A549 (cell line): ENCODE measurements around the gene IRX5.
A peak's percentile ranks its signal among the peaks of the same experiment; 100 is the strongest.

Source experiments
- EHF ChIP-seq: fragments of 250-450 bp; sonication (Bioruptor Pico); IDR thresholded peaks from 2 replicates; pipeline ENCODE4 v1.5.0; 2020; ENCODE audit warnings: mild to moderate bottlenecking
- RAD21 ChIP-seq, 2 experiments: fragments of >200 bp in 1 of 2; sonication (Bioruptor Twin) in 1 of 2; formaldehyde crosslinking in 1 of 2; IDR thresholded peaks in 1 of 2; conservative IDR thresholded peaks in 1 of 2; 2 replicates in 1 of 2; 3 replicates in 1 of 2; pipeline ENCODE4 v1.6.1; 2012 to 2018; ENCODE audit warnings: inconsistent platforms in 1 of 2
- TF ChIP-seq, protein P1 (sequence below): fragments of >200 bp; sonication (Bioruptor Twin); formaldehyde crosslinking; IDR thresholded peaks from 3 replicates; pipeline ENCODE4 v1.5.1; 2016

DNA sequence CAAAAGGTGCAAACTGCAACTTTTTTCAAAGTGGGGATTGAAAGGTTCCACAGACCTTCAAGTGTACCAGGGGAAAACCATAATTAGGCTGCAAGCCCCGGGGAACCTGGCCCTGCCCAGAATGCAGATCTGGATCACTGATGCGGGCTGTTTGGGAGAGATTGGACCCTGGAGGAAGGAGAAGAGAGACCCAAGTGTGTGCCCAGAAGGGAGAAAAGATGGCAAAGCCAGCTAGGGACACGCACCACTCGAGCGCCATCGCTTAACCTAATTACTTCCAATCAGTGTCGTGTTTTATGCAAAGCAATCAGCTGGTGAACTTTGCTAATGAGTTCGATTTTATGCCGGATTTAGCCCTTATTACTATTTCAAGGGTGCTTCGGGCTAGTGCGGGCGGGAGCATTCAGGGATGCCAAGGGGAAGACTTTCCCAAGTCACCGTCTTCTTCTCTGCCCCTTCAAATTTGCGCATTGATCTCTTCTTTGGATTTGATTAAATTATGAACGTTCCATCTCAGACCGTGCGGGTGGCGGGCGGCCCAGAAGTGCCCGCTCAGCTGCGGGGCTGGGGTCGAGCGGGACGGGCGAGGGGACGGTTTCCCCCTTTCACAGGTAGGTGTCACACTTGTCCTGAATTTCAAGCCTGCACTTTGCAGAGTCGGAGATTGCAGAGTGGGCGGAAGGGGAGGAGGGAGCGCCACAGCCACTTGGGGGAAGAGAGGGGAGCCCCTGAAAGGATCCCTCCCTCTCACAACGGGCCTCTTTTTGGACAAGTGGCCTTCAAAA, 4.0 kb downstream of the IRX5 start:
- TF ChIP-seq, protein P1, sequence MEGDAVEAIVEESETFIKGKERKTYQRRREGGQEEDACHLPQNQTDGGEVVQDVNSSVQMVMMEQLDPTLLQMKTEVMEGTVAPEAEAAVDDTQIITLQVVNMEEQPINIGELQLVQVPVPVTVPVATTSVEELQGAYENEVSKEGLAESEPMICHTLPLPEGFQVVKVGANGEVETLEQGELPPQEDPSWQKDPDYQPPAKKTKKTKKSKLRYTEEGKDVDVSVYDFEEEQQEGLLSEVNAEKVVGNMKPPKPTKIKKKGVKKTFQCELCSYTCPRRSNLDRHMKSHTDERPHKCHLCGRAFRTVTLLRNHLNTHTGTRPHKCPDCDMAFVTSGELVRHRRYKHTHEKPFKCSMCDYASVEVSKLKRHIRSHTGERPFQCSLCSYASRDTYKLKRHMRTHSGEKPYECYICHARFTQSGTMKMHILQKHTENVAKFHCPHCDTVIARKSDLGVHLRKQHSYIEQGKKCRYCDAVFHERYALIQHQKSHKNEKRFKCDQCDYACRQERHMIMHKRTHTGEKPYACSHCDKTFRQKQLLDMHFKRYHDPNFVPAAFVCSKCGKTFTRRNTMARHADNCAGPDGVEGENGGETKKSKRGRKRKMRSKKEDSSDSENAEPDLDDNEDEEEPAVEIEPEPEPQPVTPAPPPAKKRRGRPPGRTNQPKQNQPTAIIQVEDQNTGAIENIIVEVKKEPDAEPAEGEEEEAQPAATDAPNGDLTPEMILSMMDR: no peak
- TF ChIP-seq RAD21 (conservative IDR thresholded peaks at IDR 0.05 in 1 of 2, IDR thresholded peaks at IDR 0.05 in 1 of 2): peak; percentile 19 to 21; a peak in 3 of 5 replicates
- TF ChIP-seq EHF (CRISPR knock-in tag): no peak
